Measurements from ENCODE around the gene SESN1.

DNA sequence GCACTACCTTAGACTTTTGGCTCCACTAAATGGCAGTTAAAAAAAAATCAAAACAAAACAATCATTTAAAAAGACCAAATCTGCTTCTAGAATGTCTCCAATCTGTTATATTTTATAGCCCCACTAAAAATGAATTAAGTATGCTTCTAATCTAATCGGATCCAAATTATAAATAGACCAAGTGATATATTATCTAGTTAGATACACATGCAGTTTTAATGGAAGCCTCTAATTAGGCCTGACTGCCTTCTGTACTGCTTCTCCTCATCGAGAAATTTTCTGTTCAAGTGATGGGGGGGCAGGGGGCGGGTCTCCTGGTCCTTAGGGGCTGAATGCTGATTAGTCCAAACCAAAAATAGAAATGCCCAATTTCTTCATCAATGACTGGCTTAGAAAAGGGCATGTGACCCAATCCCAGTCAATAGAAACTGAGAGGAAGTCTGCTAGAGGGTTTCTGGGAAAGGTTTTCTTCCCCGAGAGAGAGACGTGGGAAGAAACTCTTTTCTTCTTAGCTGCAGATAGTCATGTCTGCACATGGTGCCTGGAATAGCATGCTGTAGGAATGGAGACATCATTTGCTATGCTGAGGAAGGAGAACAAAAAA is 6.9 kb downstream of the SESN1 start:
- TF ChIP-seq YY1 (IDR thresholded peaks at IDR 0.05; ENCODE audit: insufficient read depth, insufficient read length), result no peak
- TF ChIP-seq ZNF274 (IDR thresholded peaks at IDR 0.05; ENCODE audit: low read depth, low read length), result no peak
